NOMO-1 (cell line): ENCODE data around the gene SLC25A21.

Source experiments
- DNase-seq, 2 experiments: peaks; one replicate each; lab custom pipeline; 2025; ENCODE audit not compliant: unreplicated experiment in 2 of 2; lab: John Stamatoyannopoulos, UW

The SLC25A21 gene

GRCh38 chr14:36674659-36675058, 497.7 kb downstream of the SLC25A21 start:
- no peak for DNase-seq

GRCh38 chr14:36672095-36672494, 500.3 kb downstream of the SLC25A21 start:
- no peak for DNase-seq

GRCh38 chr14:36671149-36671548, 501.3 kb downstream of the SLC25A21 start:
- DNase-seq: no peak

GRCh38 chr14:36667679-36668078, 504.7 kb downstream of the SLC25A21 start:
- DNase-seq: no peak

- DNase-seq: no peak
Observed at GRCh38 chr14:36666416-36667206, 505.8 kb downstream of the SLC25A21 start.

GRCh38 chr14:36665887-36666415, 506.5 kb downstream of the SLC25A21 start:
- DNase-seq: no peak

- DNase-seq: no peak
Observed at GRCh38 chr14:36664322-36665193, 507.8 kb downstream of the SLC25A21 start.

GRCh38 chr14:36663404-36664321, 508.7 kb downstream of the SLC25A21 start:
- DNase-seq: no peak

- no peak for DNase-seq
Observed at GRCh38 chr14:36662543-36663403, 509.6 kb downstream of the SLC25A21 start.

- DNase-seq: no peak
Observed at GRCh38 chr14:36662258-36662542, 510.2 kb downstream of the SLC25A21 start.

GRCh38 chr14:36661506-36662257, 510.7 kb downstream of the SLC25A21 start, which contains the start of gene PAX9:
Gene PAX9 (plus strand): TSS chr14:36661860. CDS start chr14:36662090, 230 bp downstream.
- DNase-seq: no peak

- DNase-seq: no peak
Observed at GRCh38 chr14:36660736-36661505, 511.5 kb downstream of the SLC25A21 start.

GRCh38 chr14:36659822-36660735, 512.3 kb downstream of the SLC25A21 start:
- no peak for DNase-seq

- no peak for DNase-seq
Observed at GRCh38 chr14:36659010-36659821, 513.2 kb downstream of the SLC25A21 start.

GRCh38 chr14:36658123-36659009, 514.0 kb downstream of the SLC25A21 start:
- no peak for DNase-seq
